LHCN-M2 (cell line): ENCODE measurements around the gene PRR14. TPM values are rescaled to one million over a fixed set of nuclear protein-coding genes. Genes with fewer than 3 reads are reported as not detected.

Experiments
- DNase-seq: peaks from one replicate; pipeline ENCODE4 v3.0.0-alpha.2; 2012; ENCODE audit warnings: low read depth
- polyA plus RNA-seq: library from polyadenylated mRNA; unstranded; fragments of >200 nt; gene quantifications from one replicate; pipeline ENCODE4 v1.2.1, GENCODE V29; 2012; ENCODE audit warnings: missing spikeins
- total RNA-seq: library from RNA; depleted of rRNA; stranded (reverse); fragments of >200 nt; gene quantifications from 2 replicates; pipeline ENCODE4 v1.2.3, GENCODE V29; 2014; rRNA removed

PRR14 gene
- total RNA-seq = 9.3 and 12.7 TPM in 2 replicates
- 15.4 TPM for polyA plus RNA-seq

GRCh38 chr16:30650369-30651123 is at the start of gene PRR14:
PRR14 (plus strand) TSS chr16:30650960; CDS start chr16:30651646, 686 bp downstream.
- DNase-seq = peak; percentile 99

- DNase-seq = no peak
These were observed 48.8 kb upstream of the PRR14 start for GRCh38 chr16:30601966-30602365.

- DNase-seq = peak; percentile 72
These were observed 48.0 kb upstream of the PRR14 start for GRCh38 chr16:30602616-30603277.

GRCh38 chr16:30603945-30604315 is 46.8 kb upstream of the PRR14 start:
- DNase-seq = no peak

- no peak for DNase-seq
These were observed 46.3 kb upstream of the PRR14 start for GRCh38 chr16:30604316-30604947.

- DNase-seq = no peak
These were observed 45.6 kb upstream of the PRR14 start for GRCh38 chr16:30605158-30605557.

GRCh38 chr16:30606004-30606403 is 44.8 kb upstream of the PRR14 start:
- no peak for DNase-seq

- peak; percentile 36 for DNase-seq
These were observed 41.5 kb upstream of the PRR14 start for GRCh38 chr16:30609002-30609925.

- peak; percentile 98 for DNase-seq
These were observed 40.6 kb upstream of the PRR14 start, which contains the start of gene ZNF689 for GRCh38 chr16:30609926-30610839. ZNF689 (minus strand) TSS chr16:30610389; CDS start chr16:30610041, 348 bp downstream.

GRCh38 chr16:30615358-30616091 is 35.2 kb upstream of the PRR14 start:
- no peak for DNase-seq

GRCh38 chr16:30619202-30619601 is 31.6 kb upstream of the PRR14 start:
- no peak for DNase-seq

- no peak for DNase-seq
These were observed 31.1 kb upstream of the PRR14 start for GRCh38 chr16:30619638-30620037.

- no peak for DNase-seq
These were observed 30.6 kb upstream of the PRR14 start for GRCh38 chr16:30620169-30620568.

GRCh38 chr16:30621765-30622164 is 29.0 kb upstream of the PRR14 start:
- DNase-seq = peak; percentile 92

GRCh38 chr16:30622455-30623032 is 28.2 kb upstream of the PRR14 start:
- no peak for DNase-seq

- no peak for DNase-seq
These were observed 27.1 kb upstream of the PRR14 start for GRCh38 chr16:30623536-30624283.

- no peak for DNase-seq
These were observed 24.5 kb upstream of the PRR14 start for GRCh38 chr16:30626236-30626635.
